H1 (cell line): Measurements from ENCODE around the gene NDST3. TPM values are rescaled to one million over a fixed set of nuclear protein-coding genes. Genes with fewer than 3 reads are reported as not detected.

Experiments
- CTCF ChIA-PET: fragments of 300-600 bp; sonication (Branson Sonifier 250); formaldehyde crosslinking; loops from one replicate; lab custom pipeline; 2021; ENCODE audit not compliant: partially characterized antibody; lab: Charles Lee
- POLR2A ChIA-PET: fragments of 300-600 bp; sonication (Branson Sonifier 250); formaldehyde crosslinking; loops from one replicate; lab custom pipeline; 2021; ENCODE audit warnings: inconsistent platforms; ENCODE audit not compliant: partially characterized antibody; lab: Charles Lee
- DNase-seq, 2 experiments: peaks; one replicate each; pipeline versions ENCODE4 v3.0.0 to v3.0.0-alpha.2; 2010 to 2022; ENCODE audit warnings: low spot score in 2 of 2, low read depth in 1 of 2, mixed read lengths in 1 of 2
- FAIRE-seq: peaks from 2 replicates; lab custom pipeline; 2011; peaks lifted over from hg19 to GRCh38; lab: Jason Lieb, UNC
- H2AFZ ChIP-seq: 2 replicates; pipeline ENCODE4 v1.8.1; 2012; ENCODE audit warnings: low read length, inconsistent platforms
- H2AK5ac ChIP-seq: 2 replicates; pipeline ENCODE4 v1.6.1; 2013; ENCODE audit warnings: low read depth, low read length
- H2BK120ac ChIP-seq: replicated peaks from 2 replicates; pipeline ENCODE3; 2013; ENCODE audit warnings: low read depth, low read length, inconsistent platforms
- H2BK12ac ChIP-seq: 2 replicates; pipeline ENCODE4 v1.6.1; 2013; ENCODE audit warnings: low read depth, low read length
- H2BK15ac ChIP-seq: 2 replicates; pipeline ENCODE4 v1.6.1; 2013; ENCODE audit warnings: low read length
- H2BK20ac ChIP-seq: 2 replicates; pipeline ENCODE4 v1.6.1; 2013; ENCODE audit warnings: low read length
- H2BK5ac ChIP-seq: 2 replicates; pipeline ENCODE4 v1.6.1; 2013; ENCODE audit warnings: low read depth, low read length
- H3K14ac ChIP-seq: 2 replicates; pipeline ENCODE4 v1.6.1; 2013; ENCODE audit warnings: inconsistent platforms; ENCODE audit not compliant: insufficient read length
- H3K18ac ChIP-seq: 2 replicates; pipeline ENCODE4 v1.6.1; 2013; ENCODE audit warnings: low read length; ENCODE audit errors: extremely low read depth
- H3K23ac ChIP-seq: 2 replicates; pipeline ENCODE4 v1.6.1; 2013; ENCODE audit warnings: inconsistent platforms; ENCODE audit not compliant: insufficient read length
- H3K23me2 ChIP-seq: 2 replicates; pipeline ENCODE4 v1.6.1; 2013; ENCODE audit warnings: low read depth, low read length
- H3K27ac ChIP-seq: 2 replicates; pipeline ENCODE4 v1.6.1; 2011; ENCODE audit warnings: low read depth, low read length, inconsistent platforms
- H3K27me3 ChIP-seq, 4 experiments: replicated peaks in 1 of 4; 1 replicate in 1 of 4; 2 replicates in 3 of 4; pipeline versions ENCODE4 v1.6.1 to v1.8.1; 2011 to 2013; ENCODE audit warnings: low read length in 3 of 4, mild to moderate bottlenecking in 3 of 4, inconsistent platforms in 2 of 4, mixed read lengths in 2 of 4, moderate library complexity in 1 of 4; ENCODE audit not compliant: control insufficient read depth in 3 of 4, insufficient read depth in 3 of 4; ENCODE audit errors: extremely low read depth in 1 of 4
- H3K36me3 ChIP-seq, 4 experiments: 2 replicates each; pipeline versions ENCODE4 v1.6.1 to v1.8.1; 2011 to 2013; ENCODE audit warnings: mild to moderate bottlenecking in 4 of 4, low read length in 3 of 4, moderate library complexity in 2 of 4, control low read depth in 1 of 4, inconsistent platforms in 1 of 4; ENCODE audit not compliant: insufficient read depth in 4 of 4, control insufficient read depth in 2 of 4
- H3K4ac ChIP-seq: replicated peaks from 2 replicates; pipeline ENCODE3; 2013; ENCODE audit warnings: low read length, low read depth, mixed read lengths, inconsistent platforms; ENCODE audit not compliant: insufficient read length
- H3K4me1 ChIP-seq, 4 experiments: replicated peaks in 1 of 4; 1 replicate in 1 of 4; 2 replicates in 3 of 4; pipeline versions ENCODE4 v1.6.1 to v1.8.1; 2011 to 2013; ENCODE audit warnings: low read length in 3 of 4, inconsistent platforms in 2 of 4, mixed read lengths in 1 of 4; ENCODE audit not compliant: insufficient read depth in 4 of 4, control insufficient read depth in 3 of 4
- H3K4me2 ChIP-seq, 2 experiments: 2 replicates each; pipeline versions ENCODE4 v1.6.1 to v1.8.1; 2011 to 2013; ENCODE audit warnings: low read depth in 2 of 2, low read length in 2 of 2, control low read depth in 1 of 2, inconsistent platforms in 1 of 2, mild to moderate bottlenecking in 1 of 2; ENCODE audit not compliant: insufficient read depth in 1 of 2
- H3K4me3 ChIP-seq, 4 experiments: fragments of 200-600, 300-600 bp in 1 of 4; sonication (generic), shearing (Covaris generic), sonication (Bioruptor Twin) in 1 of 4; 2 replicates each; pipeline versions ENCODE4 v1.5.1 to v1.8.1; 2011 to 2016; ENCODE audit warnings: low read length in 4 of 4, low read depth in 3 of 4, control low read depth in 2 of 4, inconsistent platforms in 2 of 4, mild to moderate bottlenecking in 2 of 4, mixed read lengths in 1 of 4, moderate library complexity in 1 of 4; ENCODE audit not compliant: insufficient read depth in 2 of 4; ENCODE audit errors: extremely low read depth in 1 of 4
- H3K56ac ChIP-seq: replicated peaks from 2 replicates; pipeline ENCODE3; 2013; ENCODE audit warnings: low read depth, mild to moderate bottlenecking, mixed read lengths, low read length, inconsistent platforms; ENCODE audit not compliant: insufficient read length
- H3K79me1 ChIP-seq: 2 replicates; pipeline ENCODE4 v1.6.1; 2013; ENCODE audit warnings: low read depth, low read length, control low read depth
- H3K79me2 ChIP-seq, 2 experiments: 2 replicates each; pipeline versions ENCODE4 v1.6.1 to v1.8.1; 2012 to 2013; ENCODE audit warnings: low read length in 2 of 2, mild to moderate bottlenecking in 2 of 2, inconsistent platforms in 1 of 2; ENCODE audit not compliant: insufficient read depth in 2 of 2, control insufficient read depth in 1 of 2
- H3K9ac ChIP-seq, 4 experiments: replicated peaks in 1 of 4; 1 replicate in 1 of 4; 2 replicates in 3 of 4; pipeline versions ENCODE4 v1.6.1 to v1.8.1; 2011 to 2013; ENCODE audit warnings: low read depth in 3 of 4, low read length in 3 of 4, control low read depth in 2 of 4, mild to moderate bottlenecking in 2 of 4, moderate library complexity in 2 of 4, inconsistent platforms in 1 of 4; ENCODE audit errors: extremely low read depth in 1 of 4
- H3K9me3 ChIP-seq, 2 experiments: 2 replicates each; pipeline versions ENCODE4 v1.6.1 to v1.8.1; 2012 to 2013; ENCODE audit warnings: mild to moderate bottlenecking in 2 of 2, moderate library complexity in 2 of 2, control low read depth in 1 of 2, inconsistent platforms in 1 of 2, low read depth in 1 of 2, low read length in 1 of 2, mixed read lengths in 1 of 2; ENCODE audit not compliant: insufficient read depth in 2 of 2
- H4K20me1 ChIP-seq, 2 experiments: replicated peaks in 1 of 2; 2 replicates each; pipeline versions ENCODE3 to v1.8.1; 2011 to 2013; ENCODE audit warnings: inconsistent platforms in 2 of 2, low read length in 2 of 2, mild to moderate bottlenecking in 1 of 2; ENCODE audit not compliant: insufficient read depth in 2 of 2, control insufficient read depth in 1 of 2
- H4K5ac ChIP-seq: 2 replicates; pipeline ENCODE4 v1.6.1; 2013; ENCODE audit warnings: low read length, low read depth, mixed read lengths, inconsistent platforms; ENCODE audit not compliant: insufficient read length
- H4K8ac ChIP-seq: 2 replicates; pipeline ENCODE4 v1.8.0; 2013; ENCODE audit warnings: mild to moderate bottlenecking, moderate library complexity, low read length, inconsistent platforms; ENCODE audit not compliant: insufficient read depth; ENCODE audit errors: extremely low read depth
- H4K91ac ChIP-seq: replicated peaks from 2 replicates; pipeline ENCODE3; 2013; ENCODE audit warnings: low read length, mixed read lengths, inconsistent platforms; ENCODE audit not compliant: insufficient read length
- CBX5 ChIP-seq: fragments of 300-800, 300-1000 bp; sonication (generic); IDR thresholded peaks from 2 replicates; pipeline ENCODE4 v1.7.1; 2016; ENCODE audit warnings: antibody characterized with exemption, low read length, low read depth
- CBX8 ChIP-seq: fragments of 300-800, 300-1000 bp; sonication (generic); IDR thresholded peaks from 2 replicates; pipeline ENCODE4 v1.7.1; 2016; ENCODE audit warnings: low read depth, low read length, borderline replicate concordance
- KDM4A ChIP-seq: IDR thresholded peaks from one replicate; pipeline ENCODE4 v1.7.1; 2012; ENCODE audit warnings: low read depth, mild to moderate bottlenecking, moderate library complexity, low read length, inconsistent platforms; ENCODE audit not compliant: severe bottlenecking
- PHF8 ChIP-seq: fragments of 200-600 bp; sonication (generic); conservative IDR thresholded peaks from 2 replicates; pipeline ENCODE4 v1.7.1; 2012; ENCODE audit warnings: low read depth, mild to moderate bottlenecking, inconsistent platforms, low read length, moderate library complexity
- RAD21 ChIP-seq, 2 experiments: IDR thresholded peaks in 1 of 2; conservative IDR thresholded peaks in 1 of 2; 2 replicates each; pipeline ENCODE4 v1.6.1; 2011; ENCODE audit warnings: low read depth in 2 of 2, low read length in 2 of 2, improper control_type of control experiment in 1 of 2, inconsistent platforms in 1 of 2, mild to moderate bottlenecking in 1 of 2, moderate library complexity in 1 of 2
- WGBS, 2 experiments: shearing (Covaris generic) in 1 of 2; methylation state at CpG; one replicate each; pipeline versions ENCODE4 v1.1.6 to v1.1.7; 2013 to 2015; ENCODE audit warnings: low lambda C conversion rate in 2 of 2, mixed read lengths in 2 of 2, inconsistent platforms in 1 of 2, low coverage in 1 of 2, missing lambda C conversion rate in 1 of 2; ENCODE audit not compliant: insufficient replicate concordance in 2 of 2, insufficient coverage in 1 of 2, insufficient read length in 1 of 2; ENCODE audit errors: extremely low coverage in 1 of 2, missing lambda C conversion rate in 1 of 2; 5-methylcytosine and 5-hydroxymethylcytosine counted together
- polyA plus RNA-seq, 7 experiments: library from polyadenylated mRNA; depleted of rRNA in 3 of 7; stranded (reverse) in 5 of 7; unstranded in 2 of 7; fragments of >200 nt in 5 of 7; fragments of 200-250 nt in 2 of 7; gene quantifications; 1 replicate in 5 of 7; 2 replicates in 1 of 7; 4 replicates in 1 of 7; pipeline versions ENCODE4 v1.2.1 to v1.2.3, GENCODE V29; 2011 to 2013; ENCODE audit warnings: missing spikeins in 2 of 7, mixed read lengths in 2 of 7
- total RNA-seq: library from RNA; stranded (reverse); fragmentation: NEBNext Ultra II Directional; extraction: Animal tissue kit (Norgen Biotek cat#: 25700); gene quantifications from 2 replicates; pipeline ENCODE4 v1.2.1, GENCODE V29; 2021
- TF ChIP-seq, protein P1 (sequence below): IDR thresholded peaks from 2 replicates; pipeline ENCODE4 v1.6.1; 2011; ENCODE audit warnings: low read length, improper control_type of control experiment

The NDST3 gene
- total and polyA plus RNA-seq, 2 of the 8 experiments (the other 6 are each of a cell fraction or from before 2014, with no cell fraction given), result 0.35 to 0.60 TPM

DNA sequence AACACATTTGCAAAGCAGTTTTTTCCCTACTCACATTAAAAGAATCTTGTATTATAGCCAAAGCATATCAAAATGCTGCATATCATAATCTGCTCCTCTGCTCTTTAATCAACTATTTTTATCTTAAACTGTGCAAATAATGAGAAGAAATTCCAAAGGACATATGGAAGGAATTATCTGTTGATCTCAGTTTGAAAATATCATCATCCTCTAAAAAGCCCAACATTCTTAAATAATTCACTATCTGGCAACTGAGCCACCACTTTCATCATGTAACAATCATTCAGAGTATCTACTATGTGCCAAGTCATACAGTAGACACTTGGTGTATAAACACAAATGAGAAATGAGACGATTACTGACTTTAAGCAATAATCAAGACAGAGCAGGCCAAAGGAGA is 255.5 kb downstream of the NDST3 start:
- POLR2A ChIA-PET, result interaction anchor here (1.9 kb wide), 1 partner anchor 11 kb away, joined by 6 read pairs; no protein-coding TSS in a partner anchor
- no peak overlapping the region for H3K56ac ChIP-seq
- H3K18ac ChIP-seq, result no peak overlapping the region
- H3K27ac ChIP-seq, result no peak overlapping the region
- CTCF ChIA-PET, result no interaction called here
- 97% methylated on average over 1 of the region's 1 CpG; no CpG with 5 or more reads in 1 of the 2 experiments for WGBS, 2 experiments
- no peak overlapping the region for H4K8ac ChIP-seq
- no peaks in the 10 kb centered on the region for H3K9me3 ChIP-seq
- H3K4ac ChIP-seq, result no peak overlapping the region
- H3K4me1 ChIP-seq, result no peaks in the 10 kb centered on the region
- H2AFZ ChIP-seq, result no peak overlapping the region
- no peak overlapping the region for H3K9ac ChIP-seq
- H4K20me1 ChIP-seq, result no peaks in the 10 kb centered on the region
- DNase-seq (no peak), FAIRE-seq (no peak)
- no peak overlapping the region for H4K5ac ChIP-seq
- H2BK15ac ChIP-seq, result no peak overlapping the region
- H2BK5ac ChIP-seq, result no peak overlapping the region
- H3K79me1 ChIP-seq, result no peaks in the 10 kb centered on the region
- H3K23me2 ChIP-seq, result no peaks in the 10 kb centered on the region
- H4K91ac ChIP-seq, result no peak overlapping the region
- no peak overlapping the region for H3K4me2 ChIP-seq
- no peak overlapping the region for H3K14ac ChIP-seq
- H3K79me2 ChIP-seq, result no peaks in the 10 kb centered on the region
- no peak overlapping the region for H3K4me3 ChIP-seq
- no peak overlapping the region for H2BK20ac ChIP-seq
- H3K27me3 ChIP-seq, result no peaks in the 10 kb centered on the region
- TF ChIP-seq CBX8, result no peak
- TF ChIP-seq CBX5, result no peak
- no peak for TF ChIP-seq RAD21 (IDR thresholded peaks at IDR 0.05 in 1 of 2, conservative IDR thresholded peaks at IDR 0.05 in 1 of 2; ENCODE audit: low read depth in 2 of 2, low read length in 2 of 2)
- TF ChIP-seq PHF8, result no peak
- no peak for TF ChIP-seq KDM4A
- TF ChIP-seq, protein P1, sequence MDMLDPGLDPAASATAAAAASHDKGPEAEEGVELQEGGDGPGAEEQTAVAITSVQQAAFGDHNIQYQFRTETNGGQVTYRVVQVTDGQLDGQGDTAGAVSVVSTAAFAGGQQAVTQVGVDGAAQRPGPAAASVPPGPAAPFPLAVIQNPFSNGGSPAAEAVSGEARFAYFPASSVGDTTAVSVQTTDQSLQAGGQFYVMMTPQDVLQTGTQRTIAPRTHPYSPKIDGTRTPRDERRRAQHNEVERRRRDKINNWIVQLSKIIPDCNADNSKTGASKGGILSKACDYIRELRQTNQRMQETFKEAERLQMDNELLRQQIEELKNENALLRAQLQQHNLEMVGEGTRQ, result no peak
- TF ChIP-seq, all 59 proteins: peak for 0
- no peak overlapping the region for H2BK12ac ChIP-seq
- H3K23ac ChIP-seq, result no peak overlapping the region
- no peak overlapping the region for H2AK5ac ChIP-seq
- H2BK120ac ChIP-seq, result no peak overlapping the region
- H3K36me3 ChIP-seq, result no peaks in the 10 kb centered on the region
